HPDE6-E6E7 (cell line): Measurements from ENCODE around the gene SDK1.

Experiments
- DNase-seq: peaks from one replicate; pipeline ENCODE4 v3.0.0; 2011; ENCODE audit warnings: missing footprints; ENCODE audit errors: extremely low spot score

SDK1 gene, protein sequence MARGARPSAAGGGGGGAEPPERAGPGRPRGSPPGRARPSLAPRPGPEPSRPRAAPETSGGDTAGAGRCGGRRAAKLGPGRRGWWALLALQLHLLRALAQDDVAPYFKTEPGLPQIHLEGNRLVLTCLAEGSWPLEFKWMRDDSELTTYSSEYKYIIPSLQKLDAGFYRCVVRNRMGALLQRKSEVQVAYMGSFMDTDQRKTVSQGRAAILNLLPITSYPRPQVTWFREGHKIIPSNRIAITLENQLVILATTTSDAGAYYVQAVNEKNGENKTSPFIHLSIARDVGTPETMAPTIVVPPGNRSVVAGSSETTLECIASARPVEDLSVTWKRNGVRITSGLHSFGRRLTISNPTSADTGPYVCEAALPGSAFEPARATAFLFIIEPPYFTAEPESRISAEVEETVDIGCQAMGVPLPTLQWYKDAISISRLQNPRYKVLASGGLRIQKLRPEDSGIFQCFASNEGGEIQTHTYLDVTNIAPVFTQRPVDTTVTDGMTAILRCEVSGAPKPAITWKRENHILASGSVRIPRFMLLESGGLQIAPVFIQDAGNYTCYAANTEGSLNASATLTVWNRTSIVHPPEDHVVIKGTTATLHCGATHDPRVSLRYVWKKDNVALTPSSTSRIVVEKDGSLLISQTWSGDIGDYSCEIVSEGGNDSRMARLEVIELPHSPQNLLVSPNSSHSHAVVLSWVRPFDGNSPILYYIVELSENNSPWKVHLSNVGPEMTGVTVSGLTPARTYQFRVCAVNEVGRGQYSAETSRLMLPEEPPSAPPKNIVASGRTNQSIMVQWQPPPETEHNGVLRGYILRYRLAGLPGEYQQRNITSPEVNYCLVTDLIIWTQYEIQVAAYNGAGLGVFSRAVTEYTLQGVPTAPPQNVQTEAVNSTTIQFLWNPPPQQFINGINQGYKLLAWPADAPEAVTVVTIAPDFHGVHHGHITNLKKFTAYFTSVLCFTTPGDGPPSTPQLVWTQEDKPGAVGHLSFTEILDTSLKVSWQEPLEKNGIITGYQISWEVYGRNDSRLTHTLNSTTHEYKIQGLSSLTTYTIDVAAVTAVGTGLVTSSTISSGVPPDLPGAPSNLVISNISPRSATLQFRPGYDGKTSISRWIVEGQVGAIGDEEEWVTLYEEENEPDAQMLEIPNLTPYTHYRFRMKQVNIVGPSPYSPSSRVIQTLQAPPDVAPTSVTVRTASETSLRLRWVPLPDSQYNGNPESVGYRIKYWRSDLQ (N-terminal part only)

DNA sequence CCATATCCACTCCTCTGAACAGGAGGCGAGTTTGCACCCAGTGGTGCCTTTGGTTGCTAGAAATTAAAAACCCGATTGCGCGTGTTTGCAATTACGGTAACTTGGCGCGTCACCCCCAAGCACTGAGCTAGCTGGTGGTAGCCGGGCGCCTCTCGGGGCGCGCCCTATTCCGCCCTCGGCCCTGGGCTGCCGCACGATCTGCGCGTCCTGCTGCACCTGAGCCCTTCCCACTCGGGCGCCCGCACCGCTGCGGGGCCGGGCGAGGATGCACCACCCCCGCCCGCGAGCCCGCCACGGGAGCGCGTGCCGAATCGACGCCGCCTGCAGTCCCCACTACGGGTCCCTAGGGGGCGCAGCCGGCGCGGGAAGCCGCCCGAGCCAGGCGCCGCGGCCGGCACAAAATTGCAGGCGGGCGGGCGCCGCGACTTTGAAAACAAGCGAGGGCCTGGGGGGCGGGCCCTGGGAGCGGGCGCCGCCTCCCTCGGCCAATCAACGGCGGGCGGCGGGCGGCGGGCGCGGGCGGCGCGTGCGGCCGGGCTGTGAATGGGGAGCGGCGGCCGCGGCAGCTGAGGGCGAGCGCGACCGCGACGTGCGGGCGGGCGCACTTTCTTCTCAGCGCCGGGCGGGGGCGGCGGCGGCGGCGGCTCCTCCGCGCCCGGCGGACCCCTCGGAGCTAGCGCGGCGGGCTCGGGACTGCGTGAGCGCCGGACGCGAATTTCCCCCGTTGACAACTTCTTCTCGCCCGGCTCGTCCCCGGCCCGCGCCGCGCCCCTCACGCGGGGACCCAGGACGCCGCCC is at the start of gene SDK1:
SDK1 (plus strand) TSS at position 602 of the 798 bp plus-strand sequence. CDS start 335 bp downstream, outside the sequence.
- DNase-seq = peak; percentile 12

DNA sequence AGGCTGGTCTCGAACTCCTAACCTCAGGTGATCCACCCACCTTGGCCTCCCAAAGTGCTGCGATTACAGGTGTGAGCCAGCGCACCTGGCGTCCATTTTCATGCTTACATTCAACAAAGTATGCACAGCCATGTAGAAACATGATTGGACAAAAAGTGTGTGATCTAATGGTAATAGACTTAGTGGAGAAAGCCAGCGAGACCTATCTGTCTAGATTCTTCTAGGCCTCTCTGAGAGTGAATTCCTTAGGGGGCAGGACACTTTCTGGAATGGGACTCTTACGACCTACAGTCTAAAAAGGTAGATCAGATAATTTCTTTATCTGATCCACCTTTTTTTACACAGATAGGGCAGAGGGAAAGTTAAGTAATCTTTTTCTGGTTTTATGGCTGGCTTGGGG is 46.3 kb upstream of the SDK1 start:
- no peak for DNase-seq

DNA sequence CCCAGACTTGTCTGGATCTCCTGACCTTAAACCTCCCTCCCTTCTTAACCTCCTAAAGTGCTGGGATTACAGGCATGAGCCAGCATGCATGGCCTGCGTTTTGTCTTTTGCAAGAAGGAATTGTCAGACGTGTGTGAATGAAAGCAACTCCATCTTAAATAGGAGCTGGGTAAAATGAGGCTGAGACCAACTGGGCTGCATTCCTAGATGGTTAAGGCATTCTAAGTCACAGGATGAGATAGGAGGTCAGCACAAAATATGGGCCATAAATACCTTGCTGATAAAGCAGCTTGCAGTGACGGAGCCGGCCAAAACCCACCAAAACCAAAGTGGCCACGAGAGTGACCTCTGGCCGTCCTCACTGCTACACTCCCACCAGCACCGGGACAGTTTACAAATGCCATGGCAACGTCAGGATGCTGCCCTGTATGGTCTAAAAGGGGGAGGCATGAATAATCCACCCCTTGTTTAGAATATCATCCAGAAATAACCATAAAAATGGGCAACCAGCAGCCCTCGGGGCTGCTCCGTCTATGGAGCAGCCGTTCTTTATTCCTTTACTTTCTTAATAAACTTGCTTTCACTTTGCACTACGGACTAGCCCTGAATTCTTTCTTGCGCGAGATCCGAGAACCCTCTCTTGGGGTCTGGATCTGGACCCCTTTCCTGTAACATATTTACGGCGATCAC is 41.2 kb upstream of the SDK1 start:
- no peak for DNase-seq

DNA sequence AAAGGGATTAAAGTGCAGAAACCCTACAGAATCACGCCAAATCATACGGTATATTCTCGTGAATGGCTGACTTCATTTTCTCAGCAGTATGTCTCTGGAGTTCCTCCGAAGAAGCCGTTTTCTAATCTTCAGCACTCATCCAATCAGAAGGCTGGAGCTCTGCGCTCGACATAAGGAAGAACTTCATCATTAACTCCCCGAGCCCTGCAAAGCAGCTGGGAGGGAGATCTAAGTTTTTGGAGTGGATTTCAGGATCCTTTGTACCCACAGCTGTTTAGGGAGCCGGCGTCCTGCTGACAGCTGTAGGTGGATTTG is 40.7 kb upstream of the SDK1 start:
- no peak for DNase-seq

DNA sequence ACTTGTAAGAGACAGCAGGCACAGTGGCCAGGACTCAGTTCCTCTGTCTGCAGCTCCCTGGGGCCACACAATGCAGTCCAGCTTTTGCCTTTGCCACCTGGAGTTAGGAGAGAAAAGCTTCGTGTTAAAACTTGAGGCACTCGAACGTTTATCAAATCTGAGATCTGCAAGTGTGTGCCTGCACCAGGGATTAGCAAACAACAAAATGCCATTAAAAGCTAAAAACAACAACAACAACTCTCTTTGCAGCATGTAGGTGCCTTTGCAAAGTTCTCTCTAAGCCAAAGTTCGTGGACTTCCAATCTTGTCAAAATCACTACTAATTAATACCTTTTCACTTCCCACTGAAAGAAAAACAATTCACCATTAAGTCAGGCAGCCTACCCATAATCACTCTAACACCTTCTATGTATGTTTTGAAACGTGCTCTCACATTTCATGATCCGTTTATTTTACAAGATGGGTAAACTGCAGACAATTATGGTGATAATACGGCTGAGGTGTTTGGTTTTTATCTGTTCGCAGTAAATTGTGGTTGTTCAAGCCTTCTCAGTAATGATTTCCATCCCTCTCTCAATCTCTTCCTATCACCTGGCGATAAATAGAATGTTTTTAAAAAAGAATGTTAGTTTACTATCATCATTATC is 36.2 kb upstream of the SDK1 start:
- no peak for DNase-seq

DNA sequence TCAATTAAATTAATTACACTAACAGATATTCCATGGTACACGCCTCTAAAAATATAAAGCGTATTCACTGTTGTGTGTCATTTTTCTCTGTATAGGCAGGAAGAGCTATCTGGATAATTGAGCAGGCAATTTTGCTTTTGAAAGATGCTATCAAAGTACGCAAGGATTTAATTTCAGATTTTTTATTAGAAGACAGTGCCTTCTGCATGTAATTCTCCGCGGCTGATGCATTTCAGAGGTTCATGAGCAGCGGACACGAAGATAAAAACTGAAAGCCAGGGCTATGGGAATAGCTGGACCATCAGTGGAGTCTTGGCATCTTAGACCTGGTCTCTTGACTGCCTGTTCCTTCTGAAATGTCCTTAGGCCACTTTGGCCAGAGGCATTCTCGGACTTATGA is 35.7 kb upstream of the SDK1 start:
- DNase-seq = no peak

DNA sequence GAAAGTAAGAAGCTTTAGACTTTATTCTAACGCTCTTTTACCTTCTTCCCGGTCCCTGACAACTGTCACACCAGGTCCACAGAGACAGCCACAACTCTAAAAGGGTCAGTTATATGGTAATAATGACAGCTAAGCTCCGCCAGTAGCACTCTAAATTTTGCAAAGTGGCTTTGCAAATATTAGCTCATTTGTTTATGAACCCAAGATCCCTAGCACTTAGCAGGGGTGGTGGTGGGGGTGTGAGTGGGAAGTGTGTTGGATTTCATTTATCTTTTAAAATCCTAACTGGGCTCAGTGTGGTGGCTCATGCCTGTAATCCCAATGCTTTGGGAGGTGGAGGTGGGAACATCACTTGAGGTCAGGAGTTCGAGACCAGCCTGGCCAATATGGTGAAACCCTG is 34.8 kb upstream of the SDK1 start:
- no peak for DNase-seq

DNA sequence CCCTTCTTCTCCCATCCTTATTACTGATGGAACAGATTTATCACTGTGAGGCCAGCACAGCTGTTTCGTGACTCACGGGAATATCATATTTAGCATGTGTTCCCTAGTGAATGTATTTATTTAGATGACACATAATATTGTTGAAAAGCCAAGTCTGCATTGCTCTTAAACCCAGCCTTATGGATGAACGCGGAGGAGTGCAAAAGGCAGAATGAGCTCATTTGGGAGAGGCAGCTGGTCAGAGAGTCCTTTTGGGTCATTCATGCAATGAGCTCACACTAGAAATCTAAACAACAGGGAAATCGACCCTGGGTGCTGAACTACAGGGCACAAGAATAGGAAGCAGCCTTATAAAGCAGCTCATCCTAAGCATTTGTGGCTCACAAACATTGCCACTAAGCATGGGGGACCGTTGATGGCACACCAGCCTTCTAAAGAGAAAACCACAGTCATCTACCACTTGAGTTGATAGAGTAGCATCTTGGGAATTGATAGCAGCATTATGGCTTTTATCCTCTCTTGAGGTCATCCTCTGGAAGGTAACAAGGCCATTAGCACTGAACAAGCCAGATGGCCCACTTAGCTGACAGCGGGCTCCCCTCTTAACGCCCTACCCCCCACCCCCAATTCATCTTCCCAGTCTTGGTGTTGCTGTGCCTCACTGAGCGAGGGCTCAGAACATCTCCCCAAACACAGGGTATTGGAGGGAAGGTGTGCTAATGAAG is 32.9 kb upstream of the SDK1 start:
- no peak for DNase-seq

DNA sequence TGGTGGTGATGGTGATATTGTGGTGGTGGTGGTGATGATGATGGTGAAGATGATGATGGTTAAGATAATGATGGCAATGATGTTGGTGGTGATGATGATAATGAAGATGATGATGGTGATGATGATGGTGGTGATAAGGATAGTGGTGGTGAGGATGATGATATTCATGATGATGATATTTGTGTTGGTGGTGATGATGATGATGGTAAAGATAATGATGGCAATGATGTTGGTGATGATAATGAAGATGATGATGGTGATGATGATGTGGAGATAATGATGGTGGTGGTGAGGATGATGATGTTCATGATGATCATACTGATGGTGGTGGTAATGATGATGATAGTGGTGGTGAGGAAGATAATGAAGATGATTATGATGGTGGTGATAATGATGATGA is 30.7 kb upstream of the SDK1 start:
- no peak for DNase-seq

DNA sequence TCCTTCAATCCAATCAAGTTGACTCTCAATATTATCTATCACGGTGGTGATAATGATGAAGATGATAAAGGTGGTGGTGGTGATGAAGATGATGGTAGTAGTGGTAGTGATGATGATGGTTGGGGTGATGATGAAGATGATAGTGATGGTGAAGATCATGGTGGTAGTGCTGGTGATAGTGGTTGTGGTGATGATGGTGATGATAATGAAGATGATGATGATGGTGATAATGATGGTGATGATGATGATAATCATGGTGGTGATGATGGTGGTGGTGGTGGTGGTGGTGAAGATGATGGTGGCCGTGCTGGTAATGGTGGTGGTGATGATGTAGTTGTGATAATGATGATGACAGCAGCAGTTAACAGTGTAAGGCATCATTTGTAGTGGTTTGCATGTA is 29.8 kb upstream of the SDK1 start:
- no peak for DNase-seq

DNA sequence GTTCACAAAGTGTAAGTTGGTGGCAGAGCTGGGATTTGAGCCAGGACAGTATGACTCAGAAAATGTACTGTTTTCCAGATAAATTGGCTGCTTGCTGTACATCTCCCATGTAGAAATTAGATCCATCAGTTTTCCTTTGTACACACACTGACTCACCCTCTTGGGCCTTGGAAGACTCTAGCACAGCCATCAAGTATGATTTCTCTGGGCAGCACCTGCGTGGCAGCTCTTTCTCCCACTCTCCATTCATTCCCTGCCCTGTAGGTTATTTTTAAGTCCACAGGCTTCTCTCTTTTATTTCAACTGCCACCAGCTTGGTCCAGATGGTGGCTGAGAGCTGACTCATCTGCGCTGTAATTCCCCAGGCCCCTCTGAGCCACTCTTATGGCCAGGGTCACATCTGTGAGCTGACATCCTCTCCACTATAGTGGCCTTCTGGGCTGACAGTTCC is 28.3 kb upstream of the SDK1 start:
- no peak for DNase-seq

DNA sequence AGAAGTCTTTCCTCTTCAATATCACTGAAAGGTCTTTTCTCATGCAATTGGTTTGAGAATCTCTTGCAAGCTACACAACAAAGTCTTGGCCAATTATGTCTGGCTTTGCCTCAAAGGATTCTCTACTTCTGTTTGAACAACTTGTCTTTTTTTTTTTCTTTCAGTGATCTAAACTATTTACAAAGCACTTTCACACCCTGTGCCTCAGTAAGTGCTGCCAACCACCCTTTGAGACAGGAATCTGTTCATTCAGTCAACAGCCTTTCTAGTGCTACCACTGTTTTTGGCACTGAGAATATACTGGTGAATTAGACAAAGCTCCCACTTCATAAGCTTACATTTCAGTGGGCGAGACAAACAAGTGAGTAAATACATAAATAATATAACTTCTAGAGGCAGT is 26.9 kb upstream of the SDK1 start:
- no peak for DNase-seq

DNA sequence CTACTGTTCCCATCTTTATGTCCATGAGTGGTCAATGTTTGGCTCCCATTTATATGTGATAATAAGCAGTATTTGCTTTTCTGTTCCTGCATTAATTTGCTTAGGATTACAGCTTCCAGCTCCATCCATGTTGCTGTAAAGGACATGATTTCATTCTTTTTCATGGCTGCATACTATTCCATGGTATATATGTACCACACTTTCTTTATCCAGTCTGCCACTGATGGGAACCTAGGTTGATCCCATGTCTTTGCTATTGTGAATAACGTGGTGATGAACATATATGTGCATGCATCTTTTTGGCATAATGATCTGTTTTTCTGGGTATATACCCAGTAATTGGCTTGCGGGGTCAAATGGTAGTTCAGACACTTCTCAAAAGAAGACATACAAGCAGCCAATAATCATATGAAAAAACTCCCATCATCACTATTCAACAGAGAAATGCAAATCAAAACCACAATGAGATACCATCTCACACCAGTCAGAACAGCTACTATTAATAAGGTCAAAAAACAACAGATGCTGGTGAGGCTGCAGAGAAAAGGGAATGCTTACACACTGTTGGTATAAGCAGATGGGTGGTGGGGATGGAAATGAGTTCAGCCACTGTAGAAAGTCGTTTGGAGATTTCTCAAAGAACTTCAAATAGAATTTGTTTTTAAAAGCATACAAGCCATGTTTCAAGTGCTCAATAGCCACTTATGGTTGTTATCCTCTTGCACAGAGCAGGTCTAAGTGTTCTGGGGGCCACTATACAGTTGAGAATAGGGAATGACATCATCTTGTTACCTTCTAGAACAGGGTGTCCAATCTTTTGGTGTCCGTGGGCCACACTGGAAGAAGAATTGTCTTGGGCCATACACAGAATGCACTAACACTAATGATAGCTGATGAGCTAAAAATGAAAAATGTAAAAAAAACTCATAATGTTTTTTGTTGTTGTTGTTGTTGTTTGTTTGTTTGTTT is 23.2 kb upstream of the SDK1 start:
- no peak for DNase-seq

DNA sequence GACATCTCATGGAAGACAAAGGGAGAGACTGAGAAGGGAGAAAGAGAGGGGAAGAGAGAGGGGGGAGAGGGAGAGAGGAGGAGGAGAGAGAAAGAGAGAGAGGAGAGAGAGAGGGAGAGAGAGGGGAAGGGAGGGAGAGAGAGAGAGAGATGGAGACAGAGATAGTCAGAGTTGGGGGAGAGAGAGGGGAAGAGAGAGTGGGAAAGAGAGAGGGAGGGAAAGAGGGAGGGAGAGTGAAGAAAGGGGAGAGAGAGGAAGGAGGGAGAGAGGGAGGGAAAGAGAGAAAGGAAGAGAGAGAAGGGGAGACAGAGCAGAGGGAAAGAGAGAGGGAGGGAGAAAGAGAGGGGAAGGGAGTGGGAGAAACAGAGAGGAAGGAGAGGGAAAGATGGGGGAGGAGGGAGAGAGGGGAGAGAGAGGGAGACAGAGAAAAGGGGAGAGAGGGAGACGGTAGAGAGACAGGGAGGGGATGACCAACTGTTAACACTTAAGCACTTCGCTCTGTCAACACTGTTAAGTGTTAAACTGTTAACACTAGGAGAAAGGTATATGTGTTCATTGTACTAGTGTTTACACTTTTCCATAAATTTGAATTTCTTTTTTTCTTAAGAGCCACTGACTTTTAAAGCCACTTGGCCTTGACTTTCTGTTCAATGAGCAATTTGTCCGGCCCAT is 21.8 kb upstream of the SDK1 start:
- no peak for DNase-seq

DNA sequence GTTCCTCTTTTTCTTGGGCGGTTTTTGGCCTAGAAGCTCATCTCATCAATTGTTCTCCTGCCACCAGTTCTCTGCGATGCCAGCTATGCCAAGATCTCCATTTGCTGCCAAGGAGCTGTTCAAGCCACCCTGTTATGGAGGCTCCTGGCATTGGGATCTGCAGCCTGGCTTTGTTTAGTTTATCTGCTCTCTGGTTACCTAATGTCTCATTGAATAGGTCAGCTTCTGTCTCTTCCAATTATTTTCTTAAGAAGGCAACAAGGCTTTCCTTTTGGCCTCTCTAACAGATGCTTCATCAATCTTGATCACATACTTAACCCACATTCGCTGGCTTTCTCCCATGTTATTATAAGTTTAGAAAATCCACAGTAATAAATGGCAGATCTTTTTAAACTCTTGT is 20.6 kb upstream of the SDK1 start:
- DNase-seq = no peak

DNA sequence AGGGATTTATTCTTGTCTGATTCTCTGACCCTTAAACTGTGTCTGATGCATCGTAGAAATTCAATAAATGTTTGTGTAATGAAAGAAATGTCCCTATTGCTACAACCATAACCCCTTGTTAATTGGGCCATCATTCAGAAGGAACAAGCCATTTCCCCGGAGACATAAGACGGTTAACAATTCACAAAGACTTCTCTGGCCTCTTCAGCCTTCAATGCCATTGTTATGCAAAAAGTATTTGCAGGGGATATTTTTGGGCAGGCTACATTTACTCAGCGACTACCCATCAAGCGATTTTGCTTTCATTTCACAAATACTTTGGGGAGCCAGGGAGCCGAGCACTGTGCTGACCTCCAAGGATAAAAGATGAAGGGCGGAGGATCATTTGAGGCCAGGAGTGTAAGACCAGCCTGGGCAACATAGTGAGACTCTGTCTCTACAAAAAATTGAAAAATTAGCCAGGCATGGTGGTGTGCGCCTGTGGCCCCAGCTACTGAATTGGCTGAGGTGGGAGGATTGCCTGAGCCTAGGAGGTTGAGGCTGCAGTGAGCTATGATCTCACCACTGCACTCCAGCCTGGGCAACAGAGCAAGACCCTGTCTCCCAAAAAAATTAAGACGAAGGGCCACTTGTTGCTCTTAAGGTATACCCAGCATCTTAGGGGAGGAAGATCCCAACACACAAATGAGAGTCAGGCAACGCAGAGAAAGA is 20.0 kb upstream of the SDK1 start:
- DNase-seq = no peak

DNA sequence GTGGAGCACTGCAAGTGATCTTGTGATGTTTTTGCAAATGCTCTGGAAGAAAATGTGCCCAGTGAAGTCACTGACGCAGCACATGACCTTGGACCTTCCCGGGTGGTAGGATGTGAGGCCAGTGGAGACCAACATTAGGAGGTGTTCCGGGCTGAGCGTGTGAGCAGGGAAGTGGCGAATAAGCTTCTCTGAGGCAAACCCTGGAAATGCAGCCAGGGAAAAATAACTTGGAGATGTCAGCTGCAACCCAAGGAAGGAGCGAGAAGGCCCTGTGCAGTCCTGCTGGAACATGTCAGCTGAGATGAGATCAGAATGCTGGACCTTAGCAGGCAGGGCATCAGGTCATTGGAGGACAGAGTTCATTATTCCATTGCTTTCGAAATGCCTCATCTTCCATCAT is 18.6 kb upstream of the SDK1 start:
- DNase-seq = no peak
